ENCODE data around the gene ARMH4.

The ARMH4 gene

DNA sequence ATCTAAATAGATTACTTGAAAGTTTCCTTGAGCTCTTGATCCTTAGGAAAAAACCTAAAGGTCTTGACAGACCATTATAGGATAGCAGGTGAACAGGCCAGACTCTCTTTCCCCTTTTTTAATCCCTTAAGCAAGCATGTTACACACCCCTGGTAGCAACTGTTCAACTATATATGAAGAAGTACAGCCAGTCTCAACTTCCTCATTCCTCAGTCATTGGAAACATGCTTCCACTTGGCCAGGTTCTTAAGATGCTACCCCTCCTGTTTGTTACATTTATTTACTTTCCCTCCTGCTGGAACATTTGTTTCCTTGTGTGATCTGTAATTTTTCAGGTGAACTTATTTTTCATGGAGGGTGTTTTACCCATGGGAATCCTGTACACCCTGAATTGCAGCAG lies 124.1 kb downstream of the ARMH4 start:
- Histone ChIP-seq H3K4ac (ENCODE audit: low read depth, low read length) (no peak overlapping the region), H2AK5ac (ENCODE audit: low read length) (no peak overlapping the region)

DNA sequence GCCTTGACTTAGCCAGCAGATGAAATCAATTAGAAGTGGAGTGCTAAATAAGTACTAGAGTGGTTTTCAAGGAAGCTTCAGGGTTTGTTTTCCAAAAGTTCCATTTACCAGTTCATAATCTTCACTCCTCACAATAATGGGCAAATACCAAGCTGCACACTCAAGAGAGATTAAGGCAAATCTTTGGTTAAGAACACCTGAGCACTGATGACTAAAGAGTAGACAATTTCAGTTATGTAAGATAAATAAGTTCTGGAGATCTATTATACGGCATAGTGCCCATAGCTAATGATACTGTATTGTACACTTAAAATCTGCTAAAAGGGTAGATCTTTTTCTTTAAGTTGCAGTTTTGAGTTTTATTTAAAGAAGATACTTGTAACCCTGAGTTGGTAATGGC lies 125.0 kb downstream of the ARMH4 start:
- Histone ChIP-seq H2BK5ac (ENCODE audit: low read depth, low read length, poor library complexity) (no peak overlapping the region), H3K14ac (ENCODE audit: low read length) (no peak overlapping the region), H3K9me3 (ENCODE audit: insufficient read depth, low read depth, low read length) (no peaks in the 10 kb centered on the region), H4K8ac (ENCODE audit: low read depth, low read length) (no peak overlapping the region), H3K4me2 (ENCODE audit: low read length) (no peak overlapping the region), H2BK120ac (ENCODE audit: insufficient read depth, low read length, poor library complexity) (no peak overlapping the region), H3K4ac (ENCODE audit: low read depth, low read length) (no peak overlapping the region), H3K27ac (ENCODE audit: low read depth, low read length) (no peak overlapping the region), H4K12ac (ENCODE audit: low read depth, low read length) (no peak overlapping the region), H3K23ac (ENCODE audit: low read length) (no peak overlapping the region), H3K18ac (ENCODE audit: low read length) (no peak overlapping the region), H3K4me1 (ENCODE audit: control insufficient read depth in 1 of 2, insufficient read depth in 2 of 2, low read length in 2 of 2) (no peaks in the 10 kb centered on the region), H2AK5ac (ENCODE audit: low read length) (no peak overlapping the region), H2AFZ (ENCODE audit: insufficient read depth, low read length, poor library complexity) (no peak overlapping the region), H2BK12ac (ENCODE audit: low read length) (no peak overlapping the region), H3K36me3 (ENCODE audit: control insufficient read depth in 1 of 2, insufficient read depth in 2 of 2, low read length in 2 of 2) (no peaks in the 10 kb centered on the region), H3K9ac (ENCODE audit: low read length) (no peak overlapping the region), H3K4me3 (ENCODE audit: low read depth, low read length) (no peak overlapping the region), H3K27me3 (ENCODE audit: insufficient read depth, low read length) (no peaks in the 10 kb centered on the region), H4K91ac (ENCODE audit: low read depth, low read length) (no peak overlapping the region), H3K79me2 (ENCODE audit: control insufficient read depth, insufficient read depth, low read length, poor library complexity) (no peaks in the 10 kb centered on the region), H3K79me1 (ENCODE audit: low read length) (no peaks in the 10 kb centered on the region)
- no peak for DNase-seq
- no CpG with 5 or more reads among the region's 1 CpG for WGBS (ENCODE audit: extremely low coverage, insufficient coverage, insufficient read length)

More for the DNA sequence above, 124.1 kb downstream of the ARMH4 start:
- Histone ChIP-seq H2BK5ac (ENCODE audit: low read depth, low read length, poor library complexity) (no peak overlapping the region), H3K14ac (ENCODE audit: low read length) (no peak overlapping the region), H3K27ac (ENCODE audit: low read depth, low read length) (no peak overlapping the region), H4K12ac (ENCODE audit: low read depth, low read length) (no peak overlapping the region), H3K9me3 (ENCODE audit: insufficient read depth, low read depth, low read length) (no peaks in the 10 kb centered on the region), H3K4me2 (ENCODE audit: low read length) (no peak overlapping the region), H4K91ac (ENCODE audit: low read depth, low read length) (no peak overlapping the region), H3K9ac (ENCODE audit: low read length) (no peak overlapping the region), H3K27me3 (ENCODE audit: insufficient read depth, low read length) (no peaks in the 10 kb centered on the region), H2BK120ac (ENCODE audit: insufficient read depth, low read length, poor library complexity) (no peak overlapping the region), H3K23ac (ENCODE audit: low read length) (no peak overlapping the region), H3K79me2 (ENCODE audit: control insufficient read depth, insufficient read depth, low read length, poor library complexity) (no peaks in the 10 kb centered on the region), H3K79me1 (ENCODE audit: low read length) (no peaks in the 10 kb centered on the region), H2BK12ac (ENCODE audit: low read length) (no peak overlapping the region), H3K4me1 (ENCODE audit: control insufficient read depth in 1 of 2, insufficient read depth in 2 of 2, low read length in 2 of 2) (no peaks in the 10 kb centered on the region), H2AFZ (ENCODE audit: insufficient read depth, low read length, poor library complexity) (no peak overlapping the region), H3K18ac (ENCODE audit: low read length) (no peak overlapping the region), H3K4me3 (ENCODE audit: low read depth, low read length) (no peak overlapping the region), H3K36me3 (ENCODE audit: control insufficient read depth in 1 of 2, insufficient read depth in 2 of 2, low read length in 2 of 2) (no peaks in the 10 kb centered on the region), H4K8ac (ENCODE audit: low read depth, low read length) (no peak overlapping the region)
- DNase-seq = no peak

DNA sequence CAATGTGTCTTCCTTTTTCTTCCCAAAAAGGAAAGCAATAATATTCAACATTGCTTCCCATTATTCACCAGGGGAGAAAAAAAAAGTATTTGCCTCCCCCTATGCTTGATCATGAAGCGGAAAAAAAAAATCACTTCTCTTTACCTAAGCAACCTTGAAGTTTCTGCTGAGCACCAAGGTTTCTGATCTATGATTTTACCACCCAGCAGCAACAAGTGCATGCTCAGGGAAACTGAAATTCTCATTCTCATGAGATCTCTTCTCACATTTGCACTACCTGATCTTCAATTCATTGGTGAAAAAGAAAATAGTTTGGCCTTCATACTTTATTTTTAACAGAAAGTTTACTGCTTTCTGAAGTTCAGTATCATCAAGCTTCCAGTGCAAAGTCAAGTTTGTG lies 125.8 kb downstream of the ARMH4 start:
- Histone ChIP-seq H4K8ac (ENCODE audit: low read depth, low read length) (no peak overlapping the region), H3K4me2 (ENCODE audit: low read length) (no peak overlapping the region), H4K91ac (ENCODE audit: low read depth, low read length) (no peak overlapping the region), H3K14ac (ENCODE audit: low read length) (no peak overlapping the region), H3K4me3 (ENCODE audit: low read depth, low read length) (no peak overlapping the region), H3K18ac (ENCODE audit: low read length) (no peak overlapping the region), H3K9me3 (ENCODE audit: insufficient read depth, low read depth, low read length) (no peaks in the 10 kb centered on the region), H4K12ac (ENCODE audit: low read depth, low read length) (no peak overlapping the region), H2BK5ac (ENCODE audit: low read depth, low read length, poor library complexity) (no peak overlapping the region), H3K36me3 (ENCODE audit: control insufficient read depth in 1 of 2, insufficient read depth in 2 of 2, low read length in 2 of 2) (no peaks in the 10 kb centered on the region), H2BK12ac (ENCODE audit: low read length) (no peak overlapping the region), H3K4ac (ENCODE audit: low read depth, low read length) (no peak overlapping the region), H3K27me3 (ENCODE audit: insufficient read depth, low read length) (no peaks in the 10 kb centered on the region), H3K27ac (ENCODE audit: low read depth, low read length) (no peak overlapping the region), H2AK5ac (ENCODE audit: low read length) (no peak overlapping the region), H3K79me2 (ENCODE audit: control insufficient read depth, insufficient read depth, low read length, poor library complexity) (no peaks in the 10 kb centered on the region), H3K4me1 (ENCODE audit: control insufficient read depth in 1 of 2, insufficient read depth in 2 of 2, low read length in 2 of 2) (no peaks in the 10 kb centered on the region), H3K9ac (ENCODE audit: low read length) (no peak overlapping the region), H3K23ac (ENCODE audit: low read length) (no peak overlapping the region), H3K79me1 (ENCODE audit: low read length) (no peaks in the 10 kb centered on the region), H2BK120ac (ENCODE audit: insufficient read depth, low read length, poor library complexity) (no peak overlapping the region), H2AFZ (ENCODE audit: insufficient read depth, low read length, poor library complexity) (no peak overlapping the region)
- no CpG with 5 or more reads among the region's 1 CpG for WGBS (ENCODE audit: extremely low coverage, insufficient coverage, insufficient read length)
- DNase-seq = no peak

DNA sequence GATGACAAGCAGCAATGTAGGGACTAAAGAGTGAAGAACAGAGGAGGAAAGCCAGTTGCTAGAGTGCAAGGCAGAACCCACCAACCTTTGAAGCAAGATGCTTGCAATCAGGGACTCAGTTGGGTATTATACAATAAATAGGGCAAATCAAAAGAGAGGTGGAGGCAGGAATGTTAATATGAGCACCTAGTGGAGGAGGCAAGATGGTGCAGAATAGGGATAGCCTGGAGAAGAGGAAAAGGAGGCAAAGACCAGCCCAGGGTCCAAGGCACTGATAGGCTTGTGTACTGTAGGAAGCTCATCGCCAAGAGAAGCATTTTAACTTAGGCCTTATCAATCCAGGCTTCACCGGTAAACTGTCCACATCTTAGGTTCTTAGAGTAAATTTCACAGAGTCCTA lies 137.2 kb downstream of the ARMH4 start:
- Histone ChIP-seq H2BK120ac (ENCODE audit: insufficient read depth, low read length, poor library complexity) (no peak overlapping the region), H3K4me3 (ENCODE audit: low read depth, low read length) (no peak overlapping the region), H3K36me3 (ENCODE audit: control insufficient read depth in 1 of 2, insufficient read depth in 2 of 2, low read length in 2 of 2) (no peaks in the 10 kb centered on the region), H3K23ac (ENCODE audit: low read length) (no peak overlapping the region), H3K9me3 (ENCODE audit: insufficient read depth, low read depth, low read length) (no peaks in the 10 kb centered on the region), H4K12ac (ENCODE audit: low read depth, low read length) (no peak overlapping the region), H3K18ac (ENCODE audit: low read length) (no peak overlapping the region), H4K91ac (ENCODE audit: low read depth, low read length) (no peak overlapping the region), H3K27ac (ENCODE audit: low read depth, low read length) (no peak overlapping the region), H3K4me2 (ENCODE audit: low read length) (no peak overlapping the region), H3K27me3 (ENCODE audit: insufficient read depth, low read length) (no peaks in the 10 kb centered on the region), H3K4me1 (ENCODE audit: control insufficient read depth in 1 of 2, insufficient read depth in 2 of 2, low read length in 2 of 2) (no peaks in the 10 kb centered on the region), H2AK5ac (ENCODE audit: low read length) (no peak overlapping the region), H2BK12ac (ENCODE audit: low read length) (no peak overlapping the region), H4K8ac (ENCODE audit: low read depth, low read length) (no peak overlapping the region), H3K14ac (ENCODE audit: low read length) (no peak overlapping the region), H2AFZ (ENCODE audit: insufficient read depth, low read length, poor library complexity) (no peak overlapping the region), H3K4ac (ENCODE audit: low read depth, low read length) (no peak overlapping the region), H2BK5ac (ENCODE audit: low read depth, low read length, poor library complexity) (no peak overlapping the region), H3K79me1 (ENCODE audit: low read length) (no peaks in the 10 kb centered on the region), H3K79me2 (ENCODE audit: control insufficient read depth, insufficient read depth, low read length, poor library complexity) (no peaks in the 10 kb centered on the region), H3K9ac (ENCODE audit: low read length) (no peak overlapping the region)
- DNase-seq = no peak
- WGBS (ENCODE audit: extremely low coverage, insufficient coverage, insufficient read length) = no CpG with 5 or more reads among the region's 2 CpGs

DNA sequence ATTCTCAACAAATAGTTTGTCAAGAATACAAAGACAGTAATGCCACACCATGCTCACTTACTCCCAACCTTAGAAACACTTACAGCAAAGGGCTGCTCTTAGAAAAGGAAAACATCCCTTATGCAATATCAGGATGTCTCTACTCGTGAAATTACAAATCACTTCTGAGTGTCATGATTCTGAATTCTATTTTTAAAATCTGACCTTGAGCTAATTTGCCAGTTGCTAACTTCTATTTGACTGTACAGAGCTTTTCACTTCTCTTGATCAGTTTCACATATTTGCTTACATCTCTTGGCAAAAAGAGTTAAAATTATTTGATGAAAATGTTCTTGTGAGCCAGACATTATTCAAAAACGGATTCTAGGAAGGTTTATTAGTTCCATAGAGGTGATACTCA lies 149.4 kb downstream of the ARMH4 start:
- Histone ChIP-seq H3K9ac (ENCODE audit: low read length) (no peak overlapping the region), H3K27me3 (ENCODE audit: insufficient read depth, low read length) (no peaks in the 10 kb centered on the region), H4K8ac (ENCODE audit: low read depth, low read length) (no peak overlapping the region), H3K79me1 (ENCODE audit: low read length) (no peaks in the 10 kb centered on the region), H3K4me1 (ENCODE audit: control insufficient read depth in 1 of 2, insufficient read depth in 2 of 2, low read length in 2 of 2) (no peaks in the 10 kb centered on the region), H2BK12ac (ENCODE audit: low read length) (no peak overlapping the region), H3K18ac (ENCODE audit: low read length) (no peak overlapping the region), H3K27ac (ENCODE audit: low read depth, low read length) (no peak overlapping the region), H2BK5ac (ENCODE audit: low read depth, low read length, poor library complexity) (no peak overlapping the region), H3K4me2 (ENCODE audit: low read length) (no peak overlapping the region), H3K4ac (ENCODE audit: low read depth, low read length) (no peak overlapping the region), H2AFZ (ENCODE audit: insufficient read depth, low read length, poor library complexity) (no peak overlapping the region), H3K23ac (ENCODE audit: low read length) (no peak overlapping the region), H4K91ac (ENCODE audit: low read depth, low read length) (no peak overlapping the region), H3K9me3 (ENCODE audit: insufficient read depth, low read depth, low read length) (no peaks in the 10 kb centered on the region), H3K36me3 (ENCODE audit: control insufficient read depth in 1 of 2, insufficient read depth in 2 of 2, low read length in 2 of 2) (no peaks in the 10 kb centered on the region), H2AK5ac (ENCODE audit: low read length) (no peak overlapping the region), H3K4me3 (ENCODE audit: low read depth, low read length) (no peak overlapping the region), H4K12ac (ENCODE audit: low read depth, low read length) (no peak overlapping the region), H3K79me2 (ENCODE audit: control insufficient read depth, insufficient read depth, low read length, poor library complexity) (no peaks in the 10 kb centered on the region), H2BK120ac (ENCODE audit: insufficient read depth, low read length, poor library complexity) (no peak overlapping the region), H3K14ac (ENCODE audit: low read length) (no peak overlapping the region)
- WGBS (ENCODE audit: extremely low coverage, insufficient coverage, insufficient read length) = no CpG with 5 or more reads among the region's 2 CpGs
- no peak for DNase-seq
